ENCODE measurements around the gene C5orf63.

- TF ChIP-seq CTCF (optimal IDR thresholded peaks at IDR 0.05 in 1 of 3, IDR thresholded peaks at IDR 0.05 in 1 of 3, conservative IDR thresholded peaks at IDR 0.05 in 1 of 3; ENCODE audit: extremely low read depth in 1 of 3, insufficient read depth in 2 of 3, low read length in 3 of 3) (no peak), EZH2 (IDR thresholded peaks at IDR 0.05; ENCODE audit: low read length) (no peak)
These were observed 47.1 kb downstream of the C5orf63 start for GRCh38 chr5:127026166-127026565.
